ENCODE measurements around the gene PSME4.

- TF ChIP-seq, protein P1, sequence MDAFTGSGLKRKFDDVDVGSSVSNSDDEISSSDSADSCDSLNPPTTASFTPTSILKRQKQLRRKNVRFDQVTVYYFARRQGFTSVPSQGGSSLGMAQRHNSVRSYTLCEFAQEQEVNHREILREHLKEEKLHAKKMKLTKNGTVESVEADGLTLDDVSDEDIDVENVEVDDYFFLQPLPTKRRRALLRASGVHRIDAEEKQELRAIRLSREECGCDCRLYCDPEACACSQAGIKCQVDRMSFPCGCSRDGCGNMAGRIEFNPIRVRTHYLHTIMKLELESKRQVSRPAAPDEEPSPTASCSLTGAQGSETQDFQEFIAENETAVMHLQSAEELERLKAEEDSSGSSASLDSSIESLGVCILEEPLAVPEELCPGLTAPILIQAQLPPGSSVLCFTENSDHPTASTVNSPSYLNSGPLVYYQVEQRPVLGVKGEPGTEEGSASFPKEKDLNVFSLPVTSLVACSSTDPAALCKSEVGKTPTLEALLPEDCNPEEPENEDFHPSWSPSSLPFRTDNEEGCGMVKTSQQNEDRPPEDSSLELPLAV (CRISPR knock-in tag; conservative IDR thresholded peaks at IDR 0.05; ENCODE audit: low read depth), result no peak
- no peak for TF ChIP-seq ZNF720 (CRISPR knock-in tag; IDR thresholded peaks at IDR 0.05)
- no peak for TF ChIP-seq ZNF362 (CRISPR knock-in tag; IDR thresholded peaks at IDR 0.05; ENCODE audit: borderline replicate concordance)
- no peak for TF ChIP-seq RXRA (CRISPR knock-in tag; IDR thresholded peaks at IDR 0.05)
- no peak for TF ChIP-seq ZNF670 (CRISPR knock-in tag; IDR thresholded peaks at IDR 0.05; ENCODE audit: borderline replicate concordance)
- TF ChIP-seq REST (IDR thresholded peaks at IDR 0.05; ENCODE audit: borderline replicate concordance in 1 of 2, low read depth in 1 of 2, low read length in 2 of 2), result no peak
- no peak for TF ChIP-seq RFX5 (IDR thresholded peaks at IDR 0.05; ENCODE audit: low read depth, low read length)
- TF ChIP-seq HMGXB4 (CRISPR knock-in tag; IDR thresholded peaks at IDR 0.05; ENCODE audit: borderline replicate concordance in 1 of 2, low read depth in 1 of 2), result no peak
- no peak for TF ChIP-seq GABPA (IDR thresholded peaks at IDR 0.05; ENCODE audit: low read depth, low read length)
- TF ChIP-seq GABPA (CRISPR knock-in tag; IDR thresholded peaks at IDR 0.05; ENCODE audit: low read depth), result no peak
- TF ChIP-seq ZSCAN31 (CRISPR knock-in tag; IDR thresholded peaks at IDR 0.05; ENCODE audit: low read depth), result no peak
- no peak for TF ChIP-seq GATAD2A (CRISPR knock-in tag; IDR thresholded peaks at IDR 0.05)
Measured at GRCh38 chr2:53939656-53940055, 31.1 kb downstream of the PSME4 start.

All from HepG2 (cell line).